NCI-H2029 treated with DMSO at 0.1 percent for 48 hours (cell line): ENCODE measurements around the gene RPTOR.

ENCODE experiments used
- DNase-seq: peaks from one replicate; lab custom pipeline; 2025; lab: John Stamatoyannopoulos, UW

Gene RPTOR

DNA sequence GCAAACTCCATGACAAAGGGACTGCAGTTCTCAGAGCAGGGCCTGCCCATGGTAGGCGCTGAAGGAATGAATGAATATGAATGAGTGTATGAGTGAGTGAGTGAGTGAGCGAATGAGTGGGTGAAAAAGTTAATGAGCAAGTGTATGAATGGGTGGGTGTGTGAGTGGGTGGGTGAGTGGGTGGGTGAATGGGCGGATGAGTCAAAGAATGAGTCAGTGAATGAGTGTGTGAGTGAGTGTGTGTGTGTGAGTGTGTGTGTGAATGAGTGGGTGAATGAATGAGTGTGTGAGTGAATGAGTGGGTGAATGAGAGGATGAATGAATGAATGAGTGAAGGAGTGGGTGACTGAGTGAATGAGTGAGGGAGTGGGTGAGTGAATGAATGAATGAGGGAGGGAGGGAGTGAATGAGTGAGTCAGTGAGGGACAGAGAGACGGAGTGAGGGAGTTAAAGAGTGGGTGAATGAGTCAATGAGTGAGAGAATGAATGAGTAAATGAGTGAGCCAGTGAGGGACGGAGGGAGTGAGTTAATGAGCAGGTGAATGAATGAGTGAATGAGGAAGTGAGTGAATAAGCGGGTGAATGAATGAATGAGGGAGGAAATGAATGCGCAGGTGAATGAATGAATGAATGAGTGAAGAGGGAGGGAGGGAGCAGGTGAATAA is 435.9 kb downstream of the RPTOR start:
- DNase-seq: no peak

- no peak for DNase-seq
These were observed 436.6 kb downstream of the RPTOR start for GRCh38 chr17:80981062-80981902.

DNA sequence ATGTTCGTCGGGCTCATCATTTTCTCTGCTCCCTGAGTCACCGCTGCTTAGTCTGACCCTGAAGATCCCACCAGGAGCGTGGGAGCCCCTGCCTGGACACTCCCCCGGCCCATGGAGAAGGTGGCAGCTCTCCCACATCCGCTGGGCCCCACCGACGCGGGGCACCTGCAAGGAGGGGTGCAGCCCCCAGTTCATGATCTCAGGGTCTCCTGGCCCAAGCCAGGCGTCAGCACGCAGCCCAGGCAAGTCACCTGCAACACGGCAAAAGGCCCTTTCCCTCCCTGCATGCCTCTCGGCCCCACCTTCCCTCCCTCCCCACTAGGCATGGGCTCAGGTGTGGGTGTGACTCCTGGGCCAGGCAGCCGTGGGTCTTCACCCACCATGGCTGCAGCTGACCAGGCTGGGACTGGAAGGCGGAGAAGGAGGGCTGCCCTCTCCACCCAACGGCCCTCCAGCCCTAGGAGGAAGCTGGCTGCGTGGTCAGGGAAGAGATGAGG is 437.3 kb downstream of the RPTOR start:
- DNase-seq: no peak

GRCh38 chr17:80982426-80982974 is 437.9 kb downstream of the RPTOR start:
- no peak for DNase-seq

- no peak for DNase-seq
These were observed 438.9 kb downstream of the RPTOR start for GRCh38 chr17:80983545-80983944.

DNA sequence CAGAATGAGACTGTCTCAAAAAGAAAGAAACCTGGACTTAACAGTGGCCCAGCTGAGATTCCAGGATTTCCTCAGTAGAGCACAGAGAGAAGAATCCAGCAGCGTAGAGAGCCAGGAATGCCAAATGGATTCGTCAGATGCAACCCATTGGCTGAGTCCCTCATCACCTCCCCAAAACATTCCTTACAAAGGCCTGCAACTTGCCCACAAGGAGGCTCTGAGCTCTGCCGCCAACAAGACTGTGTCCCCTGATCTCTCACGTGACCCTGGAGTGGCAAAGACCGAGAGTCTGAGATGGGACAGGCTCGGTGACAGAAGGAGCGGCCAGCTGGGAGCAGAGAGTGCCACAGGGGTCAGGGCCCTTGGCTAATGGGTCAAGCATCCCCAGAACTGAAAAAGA is 440.1 kb downstream of the RPTOR start:
- no peak for DNase-seq

DNA sequence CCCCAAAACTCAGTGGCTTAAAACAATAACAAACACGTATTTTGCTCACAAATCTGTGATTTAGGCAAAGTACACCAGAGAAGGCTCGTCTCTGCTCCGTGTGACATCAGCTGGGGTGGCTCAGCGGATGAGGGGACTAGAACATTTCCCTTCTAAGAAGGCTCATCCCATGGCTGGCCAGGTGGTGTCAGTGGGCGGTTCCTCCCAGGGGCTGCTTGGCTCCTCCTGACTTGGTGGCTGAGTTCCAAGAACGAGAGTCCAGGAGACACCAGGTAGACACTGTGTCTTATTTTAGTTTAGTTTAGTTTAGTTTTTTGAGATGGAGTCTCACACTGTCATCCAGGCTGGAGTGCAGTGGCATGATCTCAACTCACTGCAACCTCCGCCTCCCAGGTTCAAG is 441.4 kb downstream of the RPTOR start:
- no peak for DNase-seq

- no peak for DNase-seq
These were observed 442.3 kb downstream of the RPTOR start for GRCh38 chr17:80986816-80987475.

DNA sequence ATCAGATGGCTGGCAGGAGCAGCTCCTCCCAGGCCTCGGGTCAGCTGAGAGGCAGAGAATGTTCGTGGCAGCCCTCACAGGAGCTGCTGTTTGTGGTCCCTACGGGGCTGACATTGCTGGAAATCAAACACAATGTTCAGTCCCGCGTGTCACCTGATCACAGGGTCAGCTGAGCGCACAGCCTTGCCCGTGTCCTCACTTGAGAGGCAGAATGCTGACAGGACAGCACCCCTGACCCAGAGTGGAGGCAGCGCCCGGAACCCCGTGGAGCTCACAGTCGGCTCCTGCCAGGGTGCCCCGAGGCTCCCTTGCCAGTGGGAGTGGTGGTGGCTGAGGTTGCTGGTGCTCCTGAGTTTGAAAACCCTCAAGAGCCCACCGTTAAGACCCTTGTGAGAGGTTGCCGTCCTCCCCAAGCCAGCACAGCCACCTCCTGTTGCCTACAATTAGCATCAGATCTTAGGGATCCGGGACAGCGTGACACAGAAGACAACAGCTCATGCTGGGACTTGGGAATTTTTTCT is 443.4 kb downstream of the RPTOR start:
- no peak for DNase-seq

DNA sequence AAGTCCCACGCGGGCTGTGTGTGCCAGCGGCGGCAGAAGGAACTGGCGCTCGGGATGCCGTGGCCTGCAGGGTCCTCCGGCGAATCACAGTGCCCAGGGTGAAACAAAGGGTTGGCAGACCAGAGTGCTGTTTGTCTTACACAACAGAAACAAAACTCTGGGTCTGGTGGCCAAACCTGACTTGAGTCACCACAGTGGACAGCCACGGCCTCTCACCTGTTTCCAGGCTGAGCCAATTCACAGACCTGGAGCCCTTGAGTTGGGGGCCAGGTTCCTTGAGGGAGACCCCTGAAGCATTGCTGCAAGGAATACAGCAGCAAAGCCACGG is 444.9 kb downstream of the RPTOR start:
- DNase-seq: no peak

DNA sequence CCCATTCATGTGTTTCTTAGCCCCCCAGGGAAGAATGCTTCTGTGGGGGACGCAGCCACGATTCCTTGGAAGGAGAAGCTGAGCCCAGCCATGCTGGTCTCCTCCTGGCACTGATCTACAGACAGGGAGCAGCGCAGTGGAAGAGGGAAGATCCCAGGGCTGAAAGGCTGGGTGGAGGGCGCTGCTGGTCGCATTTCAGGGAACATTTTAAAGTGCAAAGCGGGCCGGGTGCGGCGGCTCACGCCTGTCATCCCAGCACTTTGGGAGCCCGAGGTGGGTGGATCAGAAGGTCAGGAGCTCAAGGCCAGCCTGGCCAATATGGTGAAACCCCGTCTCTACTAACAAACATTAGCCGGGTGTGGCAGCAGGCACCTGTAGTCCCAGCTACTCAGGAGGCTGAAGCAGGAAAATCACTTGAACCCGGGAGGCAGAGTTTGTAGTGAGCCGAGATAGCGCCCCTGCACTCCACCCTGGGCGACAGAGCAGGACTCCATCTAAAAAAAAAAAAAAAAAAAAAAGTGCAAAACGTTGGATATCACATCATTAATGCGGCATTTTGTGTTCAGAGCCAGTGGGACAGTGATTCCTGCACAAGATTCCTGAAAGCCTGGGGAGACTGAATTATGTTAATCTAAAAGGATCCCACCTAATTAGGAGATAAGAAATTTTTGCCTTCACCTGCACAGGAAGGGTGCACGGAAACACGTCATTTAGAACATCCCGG is 446.4 kb downstream of the RPTOR start:
- no peak for DNase-seq

DNA sequence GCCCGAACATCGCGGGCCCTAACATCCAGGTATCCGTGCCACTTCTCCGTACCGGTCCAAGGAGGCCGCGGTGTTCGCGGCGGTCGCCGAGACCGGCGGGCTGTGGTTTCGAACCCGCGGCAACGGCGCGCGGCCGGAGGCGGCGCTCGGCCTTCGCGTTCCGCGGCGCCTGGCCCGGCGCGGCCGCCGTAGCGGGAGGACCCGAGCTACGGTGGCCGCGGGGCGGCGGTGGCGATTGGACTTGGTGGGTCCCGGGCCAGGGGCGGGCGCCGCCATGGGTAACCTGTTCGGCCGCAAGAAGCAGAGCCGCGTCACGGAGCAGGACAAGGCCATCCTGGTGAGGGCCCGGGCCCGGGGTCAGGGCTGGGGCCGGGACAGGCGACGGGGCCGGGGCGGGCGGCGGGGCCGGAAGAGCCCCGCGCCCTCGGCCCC is 447.0 kb downstream of the RPTOR start, which contains the start of gene CHMP6:
TSS of gene CHMP6 (plus strand) at position 197 of the 432 bp plus-strand sequence. CDS start at position 275, 78 bp downstream.
- no peak for DNase-seq

- no peak for DNase-seq
These were observed 447.7 kb downstream of the RPTOR start for GRCh38 chr17:80992077-80992947.

- no peak for DNase-seq
These were observed 448.4 kb downstream of the RPTOR start for GRCh38 chr17:80992948-80993624.

- no peak for DNase-seq
These were observed 450.5 kb downstream of the RPTOR start for GRCh38 chr17:80995131-80995530.

- no peak for DNase-seq
These were observed 452.0 kb downstream of the RPTOR start for GRCh38 chr17:80996422-80997305.

DNA sequence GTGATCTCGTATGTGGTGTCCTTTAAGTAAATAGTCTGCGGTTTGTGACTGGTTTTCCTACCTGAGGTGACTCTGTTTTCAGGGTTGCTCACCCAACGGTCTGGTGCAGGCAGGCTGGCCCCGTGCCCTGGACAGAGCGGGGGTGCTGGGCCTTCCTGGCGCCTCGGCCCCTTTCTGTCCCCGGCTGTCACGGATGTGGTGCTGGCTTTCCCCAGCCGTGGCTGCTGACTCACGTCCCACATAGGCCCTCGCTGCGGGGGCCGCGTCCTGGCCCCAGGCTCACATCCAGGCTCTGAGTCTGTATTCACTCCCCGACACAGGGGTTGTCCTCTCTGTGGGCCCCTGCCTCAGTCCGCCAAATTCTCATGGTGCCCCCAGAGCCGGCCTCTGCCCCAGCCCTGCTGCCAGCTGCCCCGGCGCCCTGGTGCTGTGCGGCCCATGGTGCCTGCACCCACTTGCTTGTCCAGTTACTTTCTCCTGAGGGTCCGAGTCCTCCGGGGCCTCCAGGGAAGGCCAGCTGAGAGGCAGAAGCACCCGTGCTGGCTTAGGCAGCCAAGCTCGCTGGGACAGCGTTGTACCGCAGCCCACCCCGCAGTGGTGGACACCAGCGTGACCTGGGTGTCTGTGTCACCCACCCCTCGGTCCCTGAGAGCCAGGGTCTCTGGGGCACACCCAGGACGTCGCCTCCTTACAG is 452.9 kb downstream of the RPTOR start:
- DNase-seq: no peak

GRCh38 chr17:80998118-80998747 is 453.6 kb downstream of the RPTOR start:
- DNase-seq: no peak
